Measurements from ENCODE around the gene SERPINF2.
"Not testable (repeated sequence)": the region's sequence is repeated elsewhere in the genome, so short reads cannot be mapped to it uniquely, and the experiment has no call there.

The SERPINF2 gene

GRCh38 chr17:1789936-1790335 is 47.3 kb downstream of the SERPINF2 start:
- no peak for DNase-seq (ENCODE audit: low read depth in 2 of 2)

DNA sequence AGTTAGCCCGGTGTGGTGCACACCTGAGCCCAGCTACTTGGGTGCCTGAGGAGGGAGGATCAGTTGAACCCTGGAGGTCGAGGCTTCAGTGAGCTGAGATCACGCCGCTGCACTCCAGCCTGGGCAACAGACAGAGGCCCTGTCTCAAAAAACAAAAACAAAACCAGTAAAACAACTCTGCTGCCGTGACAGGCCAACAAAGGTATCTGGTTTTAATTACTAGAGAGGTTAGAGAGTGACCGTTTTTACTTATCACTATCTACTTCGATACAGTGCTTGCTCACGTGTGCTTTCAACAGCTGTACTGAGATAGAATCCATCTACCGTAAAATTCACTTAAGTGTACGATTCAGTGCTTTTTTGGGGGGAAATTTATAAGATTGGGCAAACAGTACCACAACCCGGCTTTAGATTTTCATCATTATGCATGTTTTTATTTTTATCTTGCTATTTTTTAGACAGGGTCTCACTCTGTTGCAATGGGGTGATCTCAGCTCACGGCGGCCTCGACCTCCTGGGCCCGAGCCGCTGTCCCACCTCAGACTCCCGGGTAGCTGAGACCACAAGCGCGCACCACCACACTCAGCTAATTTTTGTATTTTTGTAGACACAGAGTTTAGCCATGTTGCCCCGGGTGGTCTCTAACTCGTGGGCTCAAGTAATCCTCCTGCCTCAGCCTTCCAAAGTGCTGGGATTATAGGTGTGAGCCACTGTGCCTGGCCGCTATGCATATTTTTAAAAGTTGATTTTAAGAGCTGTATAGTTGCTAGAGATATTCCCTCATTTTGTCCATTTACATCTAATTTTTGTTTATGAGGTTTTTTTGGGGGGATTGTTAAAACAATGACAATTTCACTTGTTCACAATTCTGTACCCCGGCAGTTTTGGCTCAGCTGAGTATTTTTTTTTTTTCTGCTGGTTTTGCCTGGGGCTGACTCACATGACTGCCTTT is 50.1 kb downstream of the SERPINF2 start:
- DNase-seq (ENCODE audit: low read depth in 2 of 2): no peak

- no peak for DNase-seq (ENCODE audit: low read depth in 2 of 2)
Measured at GRCh38 chr17:1793447-1793806, 50.8 kb downstream of the SERPINF2 start.

DNA sequence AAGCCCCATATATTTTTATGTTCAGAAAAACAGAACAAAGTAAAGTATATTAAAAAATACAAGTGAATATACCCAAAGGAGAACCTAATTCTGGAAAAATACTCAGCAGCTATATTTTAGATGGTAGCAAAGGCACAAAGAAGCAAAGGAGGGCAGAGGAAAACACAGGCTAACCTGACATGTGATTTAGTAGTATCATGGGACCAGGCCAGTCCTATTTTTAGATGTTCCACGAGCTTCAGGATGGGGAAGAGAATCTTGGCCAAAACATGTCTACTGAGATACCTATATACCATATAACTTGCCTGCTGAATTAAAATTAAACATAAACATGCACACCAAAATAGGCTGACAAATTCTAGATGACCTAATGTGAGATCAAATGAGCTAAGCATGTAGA is 54.1 kb downstream of the SERPINF2 start:
- DNase-seq (ENCODE audit: low read depth in 2 of 2): no peak

DNA sequence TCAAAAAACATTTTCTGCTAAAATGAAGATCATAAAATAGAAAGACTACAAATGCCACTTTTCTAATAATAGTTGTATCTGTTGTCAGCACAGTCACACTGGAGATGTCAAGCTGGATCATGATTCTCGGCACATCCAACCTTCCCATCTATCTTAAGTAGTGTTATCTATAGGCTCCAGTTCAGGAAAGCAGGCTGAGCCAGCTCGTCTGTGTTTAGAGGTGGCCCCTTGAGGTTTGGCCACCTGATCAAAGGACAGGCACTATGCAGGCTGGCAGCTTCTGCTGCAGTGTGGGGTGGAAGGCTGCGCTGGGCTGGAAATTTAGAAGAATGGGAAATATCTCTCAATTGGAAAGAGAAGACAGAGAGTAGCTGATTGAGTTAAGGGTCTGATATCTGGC is 54.7 kb downstream of the SERPINF2 start:
- no peak for DNase-seq (ENCODE audit: low read depth in 2 of 2)

DNA sequence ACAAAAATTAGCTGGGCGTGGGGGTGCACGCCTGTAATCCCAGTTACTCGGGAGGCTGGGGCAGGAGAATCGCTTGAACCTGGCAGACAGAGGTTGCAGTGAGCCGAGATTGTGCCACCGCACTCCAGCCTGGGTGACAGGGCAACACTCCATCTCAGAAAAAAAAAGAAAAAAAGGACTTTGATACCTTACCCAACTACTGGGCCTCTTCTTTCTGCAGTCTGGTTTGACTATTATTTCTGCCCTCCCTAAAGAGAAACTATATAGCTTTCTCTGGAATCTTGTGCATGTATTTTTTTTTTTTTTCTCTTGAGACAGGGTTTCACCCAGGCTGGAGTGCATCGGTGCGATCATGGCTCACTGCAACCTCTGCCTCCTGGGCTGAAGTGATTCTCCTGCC is 55.2 kb downstream of the SERPINF2 start:
- not testable (repeated sequence) for DNase-seq (ENCODE audit: low read depth in 2 of 2)

DNA sequence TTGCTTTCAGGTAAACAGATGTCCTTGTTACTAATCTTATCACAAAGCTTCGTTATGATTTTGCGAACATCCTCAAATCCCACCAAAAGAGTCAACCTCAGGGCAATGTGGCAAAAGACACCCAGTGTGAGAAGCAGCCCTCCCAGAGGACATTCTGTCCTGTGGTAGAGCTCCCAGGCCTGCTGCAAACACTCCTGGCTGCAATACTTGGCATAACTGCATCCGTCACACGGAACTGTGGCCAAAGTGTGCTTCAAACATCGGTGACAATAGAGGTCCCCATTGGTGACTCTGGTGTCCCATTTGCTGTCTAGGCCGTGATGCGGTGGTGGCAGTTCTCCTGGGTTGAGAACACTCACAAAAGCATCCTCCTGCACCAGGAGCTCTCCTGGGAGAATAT is 57.6 kb downstream of the SERPINF2 start:
- DNase-seq (ENCODE audit: low read depth in 2 of 2): no peak

- no peak for DNase-seq (ENCODE audit: low read depth in 2 of 2)
Measured at GRCh38 chr17:1800712-1801111, 58.0 kb downstream of the SERPINF2 start.

DNA sequence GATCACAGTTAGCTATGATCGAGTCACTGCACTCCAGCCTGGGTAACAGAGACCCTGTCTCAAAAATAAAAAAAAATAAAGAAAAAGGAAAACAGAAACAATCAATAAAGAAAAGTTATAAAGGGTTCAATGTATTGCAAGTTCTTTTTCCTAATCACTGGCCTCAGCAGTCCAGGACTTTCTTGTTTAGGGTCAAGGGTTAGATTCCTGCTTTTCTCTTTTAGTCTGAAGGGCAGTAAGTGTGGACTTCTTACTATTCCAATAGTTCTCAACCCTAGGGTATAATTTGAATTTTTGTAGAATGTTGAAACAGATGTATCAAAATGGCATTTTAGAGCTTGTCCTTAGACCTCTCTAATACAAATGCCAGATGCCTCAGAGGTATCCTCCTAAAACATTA is 59.8 kb downstream of the SERPINF2 start:
- no peak for DNase-seq (ENCODE audit: low read depth in 2 of 2)

- DNase-seq (ENCODE audit: low read depth in 2 of 2): no peak
Measured at GRCh38 chr17:1803280-1803679, 60.6 kb downstream of the SERPINF2 start.
